Ishikawa (cell line): ENCODE measurements around the gene CCT6A.

Experiments used
- CEBPB ChIP-seq: IDR thresholded peaks from 2 replicates; pipeline ENCODE4 v1.6.1; 2012
- CREB1 ChIP-seq: IDR thresholded peaks from 2 replicates; pipeline ENCODE4 v1.6.1; 2012; ENCODE audit warnings: low read depth
- EGR1 ChIP-seq: IDR thresholded peaks from 2 replicates; pipeline ENCODE4 v1.6.1; 2012
- EP300 ChIP-seq: IDR thresholded peaks from 2 replicates; pipeline ENCODE4 v1.6.1; 2012; ENCODE audit warnings: borderline replicate concordance
- FOXM1 ChIP-seq: IDR thresholded peaks from 2 replicates; pipeline ENCODE4 v1.6.1; 2012; ENCODE audit warnings: low read depth, borderline replicate concordance
- NFIC ChIP-seq: IDR thresholded peaks from 2 replicates; pipeline ENCODE4 v1.6.1; 2012
- RAD21 ChIP-seq: IDR thresholded peaks from 2 replicates; pipeline ENCODE4 v1.6.1; 2012; ENCODE audit warnings: low read depth
- TAF1 ChIP-seq: IDR thresholded peaks from 2 replicates; pipeline ENCODE4 v1.6.1; 2012; ENCODE audit warnings: low read depth, mild to moderate bottlenecking
- TCF12 ChIP-seq: IDR thresholded peaks from 2 replicates; pipeline ENCODE4 v1.6.1; 2012; ENCODE audit warnings: low read depth
- TEAD4 ChIP-seq: IDR thresholded peaks from 2 replicates; pipeline ENCODE4 v1.6.1; 2012
- YY1 ChIP-seq: IDR thresholded peaks from 2 replicates; pipeline ENCODE4 v1.6.1; 2012; ENCODE audit warnings: low read depth
- ZBTB7A ChIP-seq: IDR thresholded peaks from 2 replicates; pipeline ENCODE4 v1.6.1; 2012; ENCODE audit warnings: low read depth
- TF ChIP-seq, protein P1 (sequence below): IDR thresholded peaks from 2 replicates; pipeline ENCODE4 v1.6.1; 2012
- TF ChIP-seq, protein P2 (sequence below): IDR thresholded peaks from 2 replicates; pipeline ENCODE4 v1.6.1; 2012
- TF ChIP-seq, protein P3 (sequence below): IDR thresholded peaks from 2 replicates; pipeline ENCODE4 v1.6.1; 2012; ENCODE audit warnings: low read depth, mild to moderate bottlenecking

CCT6A gene

DNA sequence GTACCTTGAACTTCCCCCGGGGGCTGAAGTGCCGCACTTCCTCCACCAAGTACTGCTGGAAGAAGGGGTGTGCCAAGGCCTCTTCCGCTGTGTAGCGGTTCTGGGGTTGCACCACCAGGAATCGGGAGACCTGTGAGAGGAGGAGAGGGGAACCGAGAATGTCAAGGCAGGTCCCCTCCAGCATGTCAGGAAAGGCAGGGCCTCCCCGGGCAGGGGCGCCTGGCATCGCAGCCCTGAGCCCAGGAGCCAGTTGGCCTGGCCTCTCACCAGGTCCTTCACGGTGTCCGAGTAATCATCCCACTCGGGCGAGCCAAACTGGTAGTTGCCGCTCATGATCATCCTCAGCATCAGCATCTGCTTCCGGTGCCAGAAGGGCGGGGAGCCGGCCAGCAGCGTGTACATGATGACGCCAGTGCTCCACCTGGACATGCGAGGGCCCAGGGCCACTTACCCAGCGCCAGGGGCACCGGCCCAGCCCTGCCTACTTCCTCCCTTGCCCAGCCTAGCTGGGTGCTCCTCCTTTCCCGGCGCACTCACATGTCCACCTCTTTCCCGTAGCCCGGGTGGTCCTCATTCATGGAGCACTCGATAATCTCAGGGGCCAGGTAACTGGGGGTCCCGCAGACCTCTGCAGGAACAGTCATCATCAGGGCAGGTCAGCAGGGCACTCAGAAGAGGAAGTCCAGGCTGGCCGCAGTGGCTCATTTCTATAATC is 30.2 kb downstream of the CCT6A start:
- TF ChIP-seq FOXM1 (no peak), TEAD4 (no peak), CREB1 (no peak), TAF1 (no peak), ZBTB7A (no peak), EGR1 (no peak), NFIC (no peak), EP300 (no peak), RAD21 (no peak), YY1 (no peak), TCF12 (no peak), CEBPB (no peak)
- TF ChIP-seq, protein P1, sequence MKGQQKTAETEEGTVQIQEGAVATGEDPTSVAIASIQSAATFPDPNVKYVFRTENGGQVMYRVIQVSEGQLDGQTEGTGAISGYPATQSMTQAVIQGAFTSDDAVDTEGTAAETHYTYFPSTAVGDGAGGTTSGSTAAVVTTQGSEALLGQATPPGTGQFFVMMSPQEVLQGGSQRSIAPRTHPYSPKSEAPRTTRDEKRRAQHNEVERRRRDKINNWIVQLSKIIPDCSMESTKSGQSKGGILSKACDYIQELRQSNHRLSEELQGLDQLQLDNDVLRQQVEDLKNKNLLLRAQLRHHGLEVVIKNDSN, result no peak
- TF ChIP-seq, protein P2, sequence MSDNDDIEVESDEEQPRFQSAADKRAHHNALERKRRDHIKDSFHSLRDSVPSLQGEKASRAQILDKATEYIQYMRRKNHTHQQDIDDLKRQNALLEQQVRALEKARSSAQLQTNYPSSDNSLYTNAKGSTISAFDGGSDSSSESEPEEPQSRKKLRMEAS, result no peak
- TF ChIP-seq, protein P3, sequence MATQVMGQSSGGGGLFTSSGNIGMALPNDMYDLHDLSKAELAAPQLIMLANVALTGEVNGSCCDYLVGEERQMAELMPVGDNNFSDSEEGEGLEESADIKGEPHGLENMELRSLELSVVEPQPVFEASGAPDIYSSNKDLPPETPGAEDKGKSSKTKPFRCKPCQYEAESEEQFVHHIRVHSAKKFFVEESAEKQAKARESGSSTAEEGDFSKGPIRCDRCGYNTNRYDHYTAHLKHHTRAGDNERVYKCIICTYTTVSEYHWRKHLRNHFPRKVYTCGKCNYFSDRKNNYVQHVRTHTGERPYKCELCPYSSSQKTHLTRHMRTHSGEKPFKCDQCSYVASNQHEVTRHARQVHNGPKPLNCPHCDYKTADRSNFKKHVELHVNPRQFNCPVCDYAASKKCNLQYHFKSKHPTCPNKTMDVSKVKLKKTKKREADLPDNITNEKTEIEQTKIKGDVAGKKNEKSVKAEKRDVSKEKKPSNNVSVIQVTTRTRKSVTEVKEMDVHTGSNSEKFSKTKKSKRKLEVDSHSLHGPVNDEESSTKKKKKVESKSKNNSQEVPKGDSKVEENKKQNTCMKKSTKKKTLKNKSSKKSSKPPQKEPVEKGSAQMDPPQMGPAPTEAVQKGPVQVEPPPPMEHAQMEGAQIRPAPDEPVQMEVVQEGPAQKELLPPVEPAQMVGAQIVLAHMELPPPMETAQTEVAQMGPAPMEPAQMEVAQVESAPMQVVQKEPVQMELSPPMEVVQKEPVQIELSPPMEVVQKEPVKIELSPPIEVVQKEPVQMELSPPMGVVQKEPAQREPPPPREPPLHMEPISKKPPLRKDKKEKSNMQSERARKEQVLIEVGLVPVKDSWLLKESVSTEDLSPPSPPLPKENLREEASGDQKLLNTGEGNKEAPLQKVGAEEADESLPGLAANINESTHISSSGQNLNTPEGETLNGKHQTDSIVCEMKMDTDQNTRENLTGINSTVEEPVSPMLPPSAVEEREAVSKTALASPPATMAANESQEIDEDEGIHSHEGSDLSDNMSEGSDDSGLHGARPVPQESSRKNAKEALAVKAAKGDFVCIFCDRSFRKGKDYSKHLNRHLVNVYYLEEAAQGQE, result no peak

DNA sequence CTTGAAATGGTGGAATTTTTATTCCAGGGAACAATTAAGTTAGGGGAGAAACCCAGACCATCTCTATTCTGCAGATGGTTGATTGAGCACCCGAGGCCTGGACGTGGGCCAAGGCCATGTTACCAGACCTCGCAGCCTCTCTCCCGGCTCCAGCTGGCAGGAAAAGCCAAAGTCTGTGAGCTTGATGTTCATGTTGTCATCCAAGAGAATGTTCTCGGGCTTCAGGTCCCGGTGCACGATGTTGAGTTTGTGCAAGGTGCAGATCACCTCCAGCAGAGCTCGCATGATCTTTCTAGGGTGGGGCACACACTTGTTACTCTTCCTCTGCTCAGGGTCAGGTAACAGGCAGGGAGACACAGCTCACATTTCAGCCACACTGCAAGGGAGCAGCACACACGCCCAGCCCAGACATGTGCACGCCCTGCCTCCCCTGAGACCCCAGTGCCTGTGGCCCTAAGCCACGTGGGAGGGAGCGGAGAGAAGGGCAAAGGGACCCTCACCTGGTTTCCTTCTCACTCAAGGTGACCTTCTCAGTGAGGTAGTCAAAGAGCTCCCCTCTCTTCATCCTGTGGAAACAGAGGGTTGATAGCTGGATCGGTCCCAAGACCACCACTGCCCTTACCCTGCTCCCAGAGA is 31.7 kb downstream of the CCT6A start:
- TF ChIP-seq EGR1 (no peak), YY1 (no peak), CREB1 (no peak), TCF12 (no peak), ZBTB7A (no peak), TEAD4 (no peak)
- TF ChIP-seq, protein P1, result no peak
- TF ChIP-seq, protein P2, result no peak
- TF ChIP-seq, protein P3, result no peak

DNA sequence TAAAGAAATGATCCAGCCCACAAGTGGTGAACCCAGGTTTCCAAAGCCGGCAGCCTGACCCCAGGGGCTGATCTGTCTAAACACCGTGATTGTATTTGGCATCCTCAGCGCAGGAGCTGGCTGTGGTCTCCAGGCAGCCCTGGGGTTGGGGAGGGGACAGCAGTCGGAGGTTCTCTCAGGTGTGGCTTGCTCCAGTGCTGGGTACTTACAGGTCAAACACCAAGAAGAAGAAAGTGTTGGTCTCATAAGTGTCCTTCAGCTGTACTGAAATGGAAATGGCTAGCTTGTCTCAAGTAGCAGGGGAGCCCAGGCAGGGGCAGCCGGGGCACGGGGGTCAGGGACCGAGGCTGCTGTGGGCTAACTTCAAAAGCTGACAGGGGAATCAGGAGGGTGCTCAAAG is 35.2 kb downstream of the CCT6A start:
- TF ChIP-seq RAD21 (no peak), YY1 (no peak), CREB1 (no peak), TAF1 (no peak), ZBTB7A (no peak), TCF12 (no peak), EP300 (no peak), CEBPB (no peak), NFIC (no peak), EGR1 (no peak)
- TF ChIP-seq, protein P1, result no peak
- TF ChIP-seq, protein P3, result no peak
- TF ChIP-seq, protein P2, result no peak

DNA sequence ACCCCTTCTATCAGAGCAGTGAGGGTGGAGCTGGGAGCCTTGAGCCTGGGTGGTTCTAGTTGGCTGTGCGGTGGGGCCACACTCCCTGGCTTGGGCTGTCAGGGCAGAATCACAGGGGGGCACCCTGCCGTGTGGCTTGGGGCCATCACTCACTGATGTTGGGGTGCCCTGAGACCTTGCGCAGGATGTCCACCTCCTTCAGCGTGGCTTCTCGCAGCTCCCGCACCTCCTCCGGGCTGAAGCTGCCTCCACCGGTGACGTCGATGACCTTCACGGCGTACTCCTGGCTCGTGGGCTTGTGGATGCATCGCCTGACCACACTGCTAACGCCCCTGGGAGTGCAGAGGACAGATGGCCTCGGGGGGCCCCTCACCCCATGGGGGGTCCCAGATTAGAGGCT is 35.9 kb downstream of the CCT6A start:
- no peak for TF ChIP-seq RAD21
- TF ChIP-seq, protein P1, result no peak
- no peak for TF ChIP-seq EGR1
- TF ChIP-seq, protein P2, result no peak
- no peak for TF ChIP-seq YY1
- no peak for TF ChIP-seq NFIC
- TF ChIP-seq, protein P3, result no peak
- no peak for TF ChIP-seq TEAD4
- TF ChIP-seq TCF12, result no peak
- no peak for TF ChIP-seq CREB1
- no peak for TF ChIP-seq CEBPB
- TF ChIP-seq ZBTB7A, result no peak
- no peak for TF ChIP-seq EP300
- no peak for TF ChIP-seq TAF1
- no peak for TF ChIP-seq FOXM1
